Heart left ventricle (tissue), 13 donors: ENCODE measurements around the gene CMIP.

Experiments used
- POLR2A ChIP-seq, 2 donors: fragments of 450-650 bp; IDR thresholded peaks; one replicate each; pipeline ENCODE4 v1.6.1; 2017; ENCODE audit warnings: antibody characterized with exemption in 2 of 2, mild to moderate bottlenecking in 2 of 2, moderate library complexity in 2 of 2
- TF ChIP-seq, protein P1 (sequence below), 12 donors: fragments of 200-600 bp; sonication (generic) in 4 of 12; IDR thresholded peaks; one replicate each; pipeline versions ENCODE4 v1.5.0 to v1.8.0; 2018 to 2022; ENCODE audit warnings: antibody characterized with exemption in 12 of 12, mild to moderate bottlenecking in 5 of 12
- donor health status: ischemic (EF 13 %, LVEDD 7.1; RV severe dilation, severe dysfunction).
- donor health status: DM: no; HTN: yes; CAD: no.
- donor health status: DM: no; HTN: no; CAD: no.
- donor health status: ischemic (EF 25% LVEDD 6.9; RV normal size, moderate dysfunction).
- donor health status: ischemic (EF 25% LVEDD 5.7; RV mildly dilated, moderate dysfunction).
- donor health status: ischemic (EF 35%, LVEDD 5.7; RV mildly dilated, moderate dysfunction).
- donor health status: nonischemic (EF 11% LVEDD 7.7; RV severe dilation, severe dysfunction).
- donor health status: DM: yes; HTN: yes; CAD: no.
- donor health status: PGD.
- donor health status: ischemic (EF 29% LVEDD 5.4; RV normal size, mild dysfunction).
- donor health status: nonischemic (EF 23%, LVEDD 6.1; RV moderate dilation, normal function).

GRCh38 chr16:81686391-81687130, 242.0 kb downstream of the CMIP start:
- TF ChIP-seq, protein P1, sequence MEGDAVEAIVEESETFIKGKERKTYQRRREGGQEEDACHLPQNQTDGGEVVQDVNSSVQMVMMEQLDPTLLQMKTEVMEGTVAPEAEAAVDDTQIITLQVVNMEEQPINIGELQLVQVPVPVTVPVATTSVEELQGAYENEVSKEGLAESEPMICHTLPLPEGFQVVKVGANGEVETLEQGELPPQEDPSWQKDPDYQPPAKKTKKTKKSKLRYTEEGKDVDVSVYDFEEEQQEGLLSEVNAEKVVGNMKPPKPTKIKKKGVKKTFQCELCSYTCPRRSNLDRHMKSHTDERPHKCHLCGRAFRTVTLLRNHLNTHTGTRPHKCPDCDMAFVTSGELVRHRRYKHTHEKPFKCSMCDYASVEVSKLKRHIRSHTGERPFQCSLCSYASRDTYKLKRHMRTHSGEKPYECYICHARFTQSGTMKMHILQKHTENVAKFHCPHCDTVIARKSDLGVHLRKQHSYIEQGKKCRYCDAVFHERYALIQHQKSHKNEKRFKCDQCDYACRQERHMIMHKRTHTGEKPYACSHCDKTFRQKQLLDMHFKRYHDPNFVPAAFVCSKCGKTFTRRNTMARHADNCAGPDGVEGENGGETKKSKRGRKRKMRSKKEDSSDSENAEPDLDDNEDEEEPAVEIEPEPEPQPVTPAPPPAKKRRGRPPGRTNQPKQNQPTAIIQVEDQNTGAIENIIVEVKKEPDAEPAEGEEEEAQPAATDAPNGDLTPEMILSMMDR (IDR thresholded peaks at IDR 0.05): no peak
- no peak for TF ChIP-seq POLR2A (IDR thresholded peaks at IDR 0.05)
